GM21360 (cell line): Measurements from ENCODE around the gene NECTIN1.
A peak's percentile ranks its signal among the peaks of the same experiment; 100 is the strongest.

Source experiments
- ATAC-seq: cut with Tn5 transposase; IDR thresholded peaks from one replicate; pipeline ENCODE4 v1.9.1; 2021; ENCODE audit warnings: mild to moderate bottlenecking, moderate library complexity; ENCODE audit not compliant: unreplicated experiment

The NECTIN1 gene

GRCh38 chr11:119673759-119674336 is 55.2 kb downstream of the NECTIN1 start:
- ATAC-seq = peak; percentile 79

- no peak for ATAC-seq
Observed at GRCh38 chr11:119673052-119673758, 55.8 kb downstream of the NECTIN1 start.

GRCh38 chr11:119672597-119672996 is 56.4 kb downstream of the NECTIN1 start:
- no peak for ATAC-seq

GRCh38 chr11:119671561-119672015 is 57.4 kb downstream of the NECTIN1 start:
- ATAC-seq = no peak

GRCh38 chr11:119671051-119671450 is 57.9 kb downstream of the NECTIN1 start:
- ATAC-seq = no peak

GRCh38 chr11:119669487-119669886 is 59.5 kb downstream of the NECTIN1 start:
- no peak for ATAC-seq

GRCh38 chr11:119668676-119669075 is 60.3 kb downstream of the NECTIN1 start:
- no peak for ATAC-seq

GRCh38 chr11:119666463-119667131 is 62.4 kb downstream of the NECTIN1 start:
- peak; percentile 62 for ATAC-seq

- ATAC-seq = no peak
Observed at GRCh38 chr11:119666061-119666460, 62.9 kb downstream of the NECTIN1 start.

GRCh38 chr11:119664701-119665420 is 64.1 kb downstream of the NECTIN1 start:
- no peak for ATAC-seq

- ATAC-seq = no peak
Observed at GRCh38 chr11:119664063-119664572, 64.9 kb downstream of the NECTIN1 start.

- no peak for ATAC-seq
Observed at GRCh38 chr11:119663279-119663678, 65.7 kb downstream of the NECTIN1 start.

- no peak for ATAC-seq
Observed at GRCh38 chr11:119661226-119661625, 67.8 kb downstream of the NECTIN1 start.

GRCh38 chr11:119659971-119660723 is 68.9 kb downstream of the NECTIN1 start:
- ATAC-seq = no peak

GRCh38 chr11:119652907-119653659 is 75.9 kb downstream of the NECTIN1 start:
- no peak for ATAC-seq

GRCh38 chr11:119651802-119652584 is 77.0 kb downstream of the NECTIN1 start:
- no peak for ATAC-seq

- ATAC-seq = no peak
Observed at GRCh38 chr11:119650251-119650650, 78.7 kb downstream of the NECTIN1 start.

- no peak for ATAC-seq
Observed at GRCh38 chr11:119647254-119647653, 81.7 kb downstream of the NECTIN1 start.

- no peak for ATAC-seq
Observed at GRCh38 chr11:119645018-119645417, 84.0 kb downstream of the NECTIN1 start.
